Measurements from ENCODE around the gene ST6GALNAC6.

Gene ST6GALNAC6

DNA sequence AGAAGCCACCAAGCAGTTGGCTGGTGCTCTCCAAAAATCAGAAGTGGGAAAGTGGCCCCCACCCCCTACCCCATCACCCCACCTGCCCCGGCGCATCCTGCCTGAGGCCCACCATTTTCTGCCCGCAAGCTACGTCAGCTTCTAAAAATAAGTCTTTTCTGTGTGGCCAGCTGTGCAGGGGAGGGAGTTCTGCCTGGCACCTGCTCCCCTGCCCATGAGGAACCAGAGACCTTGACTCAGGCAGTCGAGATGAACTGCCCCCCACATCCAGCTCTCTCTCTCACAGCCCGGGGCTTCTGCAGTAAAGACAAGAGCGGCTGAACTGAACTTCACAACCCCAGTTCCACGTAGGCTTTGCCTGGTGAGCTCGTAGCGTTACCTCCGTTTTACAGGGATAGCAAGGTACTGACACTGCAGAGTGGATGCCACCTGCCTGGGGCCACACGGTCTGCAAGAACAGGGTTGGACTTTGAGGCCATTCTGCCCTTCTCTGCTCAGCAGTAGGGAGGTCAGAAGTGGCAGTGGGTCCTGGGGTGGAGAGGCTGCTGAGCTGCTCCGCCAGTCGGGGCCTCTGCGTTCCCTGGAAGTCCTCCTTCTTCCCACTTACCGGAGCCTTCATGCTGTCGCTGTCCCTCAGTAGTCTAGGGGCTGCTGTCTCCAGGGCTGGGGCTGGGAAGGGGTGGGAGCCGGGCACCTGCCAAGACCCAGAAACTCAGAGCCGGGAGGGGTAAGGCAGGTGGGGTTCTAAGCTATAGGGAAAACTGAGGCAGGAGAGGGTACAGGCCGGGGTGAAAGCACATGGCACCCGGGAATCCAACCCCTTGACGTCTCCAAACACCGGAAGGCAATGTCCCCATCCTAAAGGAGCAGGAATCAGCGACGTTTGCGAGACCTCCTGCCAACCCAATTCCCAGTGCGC lies 16.7 kb upstream of the ST6GALNAC6 start:
- DNase-seq = peak in 1 of 3 donors; percentile 21

DNA sequence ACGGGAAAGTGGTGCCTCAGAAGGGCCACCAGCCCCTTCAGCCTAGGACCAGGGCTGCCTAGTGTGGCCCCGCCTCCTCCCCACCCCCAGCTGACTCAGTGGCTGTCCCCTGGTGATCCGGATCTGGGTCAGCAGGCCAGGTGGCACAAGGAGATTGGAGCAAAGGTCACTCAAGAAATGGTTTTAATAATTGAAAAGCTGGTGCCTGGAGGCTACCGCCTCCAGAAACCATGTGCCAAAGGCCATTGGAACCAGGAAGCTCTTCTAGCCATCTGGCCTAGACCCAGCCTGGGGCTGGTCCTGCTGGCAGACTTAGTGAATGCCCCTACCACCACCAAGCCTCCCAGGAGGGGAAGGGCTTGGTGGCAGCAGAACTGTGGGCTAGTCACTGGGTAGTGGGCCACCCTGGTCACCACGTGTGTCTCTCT lies 15.9 kb upstream of the ST6GALNAC6 start:
- DNase-seq = peak in 1 of 3 donors; percentile 40

DNA sequence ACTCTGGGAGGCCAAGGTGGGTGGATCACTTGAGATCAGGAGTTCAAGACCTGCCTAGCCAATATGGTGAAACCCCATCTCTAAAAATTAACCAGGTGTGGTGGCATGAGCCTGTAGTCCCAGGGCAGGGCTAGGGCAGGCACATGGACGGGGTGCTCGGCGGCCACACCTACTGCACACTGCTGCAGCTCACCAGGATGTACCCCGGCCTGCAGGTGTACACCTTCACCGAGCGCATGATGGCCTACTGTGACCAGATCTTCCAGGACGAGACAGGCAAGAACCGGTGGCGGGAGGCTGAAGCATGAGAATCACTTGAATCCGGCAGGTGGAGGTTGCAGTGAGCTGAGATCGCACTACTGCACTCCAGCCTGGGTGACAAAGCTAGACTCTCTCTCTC lies 14.3 kb upstream of the ST6GALNAC6 start:
- DNase-seq = no peak

DNA sequence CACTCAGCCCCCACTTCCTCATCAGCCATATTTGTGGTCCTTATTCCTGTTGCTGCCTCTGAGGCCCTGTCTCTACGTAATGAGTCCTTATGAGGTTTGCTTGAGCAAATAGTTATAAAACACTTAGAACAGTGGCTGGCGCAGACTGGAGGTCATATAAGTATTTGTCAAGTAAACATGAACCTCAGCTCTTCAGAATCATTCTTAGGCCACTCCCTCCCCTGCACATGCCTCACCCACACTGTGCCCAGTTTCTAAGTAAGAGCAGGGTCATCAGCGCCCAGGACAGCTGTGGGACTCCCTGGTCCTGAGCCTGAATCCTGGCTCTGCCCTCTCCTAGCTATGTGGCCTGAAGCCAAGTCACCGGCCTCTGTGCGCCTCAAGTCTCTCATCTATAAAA lies 13.5 kb upstream of the ST6GALNAC6 start:
- no peak for DNase-seq

DNA sequence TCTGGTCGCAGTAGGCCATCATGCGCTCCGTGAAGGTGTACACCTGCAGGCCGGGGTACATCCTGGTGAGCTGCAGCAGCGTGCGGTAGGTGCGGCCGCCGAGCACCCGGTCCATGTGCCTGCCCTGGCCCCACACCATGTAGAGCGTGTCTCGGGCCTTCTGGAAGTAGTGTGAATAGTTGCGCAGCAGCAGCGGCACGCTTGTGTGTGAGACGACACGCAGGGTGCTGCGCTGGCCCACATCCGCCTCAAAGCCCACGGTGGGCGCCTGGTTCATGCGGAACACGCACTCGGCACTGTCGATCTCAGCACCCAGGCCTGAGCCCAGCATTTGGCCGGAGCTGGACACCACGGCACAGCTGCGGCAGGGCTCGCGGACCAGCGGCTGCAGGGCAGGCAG lies 12.9 kb upstream of the ST6GALNAC6 start:
- no peak for DNase-seq

DNA sequence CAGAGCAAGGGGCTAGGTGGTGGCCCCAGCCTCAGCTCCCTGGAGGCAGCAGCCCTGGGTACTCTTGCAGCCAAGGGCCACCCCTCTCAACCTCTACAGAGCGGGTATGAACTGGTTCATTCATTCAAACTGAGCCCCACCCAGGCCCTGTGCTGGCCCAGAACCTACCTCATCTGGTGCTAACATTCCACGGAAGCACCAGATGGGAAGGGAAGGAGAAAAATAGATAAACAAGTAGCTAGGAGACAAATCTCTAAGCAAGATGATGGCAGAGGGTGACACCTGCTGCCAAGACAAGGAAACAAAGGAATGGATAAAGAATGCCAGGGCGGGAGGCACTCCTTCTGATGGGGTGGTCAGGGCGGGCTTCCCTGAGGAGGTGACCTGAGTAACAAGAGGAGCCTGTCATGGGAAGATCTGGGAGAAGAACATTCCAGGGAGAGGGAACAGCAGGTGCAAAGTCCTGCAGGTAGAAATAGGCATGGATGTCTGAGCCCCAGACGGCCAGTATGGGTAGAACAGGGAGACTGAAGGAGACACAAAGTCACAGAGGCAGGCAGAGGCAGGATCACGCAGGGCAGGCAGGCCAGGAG lies 11.3 kb upstream of the ST6GALNAC6 start:
- DNase-seq = no peak

DNA sequence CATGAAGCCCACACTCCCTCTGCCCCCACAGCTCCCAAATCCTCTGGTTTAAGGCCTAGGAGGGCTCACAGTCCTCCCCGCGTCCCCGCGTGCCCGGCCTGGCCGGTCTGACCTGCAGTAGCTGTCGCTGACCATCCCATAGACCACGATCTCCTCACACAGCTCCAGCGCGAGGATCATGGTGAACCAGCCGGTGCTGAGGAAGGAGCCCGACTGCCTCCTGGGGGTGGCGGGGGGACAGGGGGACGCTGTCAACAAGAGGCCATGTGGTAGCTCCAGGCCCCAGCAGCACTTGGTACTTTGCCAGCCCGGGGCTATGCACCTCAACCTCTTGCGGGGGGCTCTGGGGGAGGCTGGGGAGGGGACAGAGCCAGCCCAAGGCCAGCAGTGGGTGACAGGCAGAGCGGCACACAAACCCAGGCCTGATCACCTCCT lies 10.5 kb upstream of the ST6GALNAC6 start:
- no peak for DNase-seq

DNA sequence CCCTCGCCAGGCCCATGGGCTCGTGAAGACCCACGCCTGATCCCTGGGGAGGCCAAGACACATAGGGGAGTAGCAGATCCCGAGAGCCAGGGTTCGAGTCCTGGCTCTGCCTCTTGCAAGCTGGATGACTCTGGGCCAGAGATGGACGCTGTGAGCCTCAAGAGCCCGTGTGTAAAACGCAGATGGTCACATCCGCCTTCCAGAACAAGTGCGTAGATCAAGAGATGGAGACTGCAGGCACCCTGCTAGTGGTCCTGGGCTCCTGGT lies 9.2 kb upstream of the ST6GALNAC6 start:
- DNase-seq = no peak

DNA sequence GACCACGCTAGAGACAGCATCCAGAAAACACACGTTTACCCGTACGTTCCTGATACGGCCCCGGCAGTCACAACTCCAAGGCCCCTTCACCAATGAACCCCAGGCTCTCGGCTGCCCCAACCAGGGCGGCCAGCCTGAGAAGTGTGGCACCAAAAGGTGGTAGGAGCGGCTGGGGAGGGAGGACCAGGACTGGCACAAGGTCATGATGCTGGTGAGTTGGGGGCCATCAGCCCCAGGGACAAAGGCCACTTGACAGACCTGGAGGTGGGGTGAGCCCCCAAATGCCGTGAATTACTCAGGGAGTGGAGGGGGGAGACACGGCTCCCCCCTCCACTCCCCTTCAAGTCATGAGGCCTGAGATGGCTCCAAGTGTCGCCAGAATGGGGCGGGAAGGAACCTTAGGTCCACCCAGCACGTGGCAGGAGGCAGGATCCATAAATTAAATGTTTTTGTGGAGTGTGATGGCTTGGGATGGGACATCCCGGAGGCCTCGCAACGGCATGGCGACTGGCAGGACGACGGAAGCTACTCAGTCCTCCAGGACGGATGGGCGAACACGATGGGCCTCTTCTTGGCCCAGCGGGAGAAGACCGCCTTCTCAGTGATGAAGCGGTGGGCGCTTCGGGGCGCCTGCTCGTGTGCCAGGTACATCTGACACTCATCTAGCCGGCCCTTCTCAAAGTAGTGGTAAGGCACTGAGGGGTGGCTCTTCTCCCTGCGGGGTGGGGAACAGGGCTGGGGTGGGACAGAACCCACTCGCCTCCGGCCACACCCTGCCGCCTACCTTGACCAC lies 8.7 kb upstream of the ST6GALNAC6 start:
- DNase-seq = no peak

DNA sequence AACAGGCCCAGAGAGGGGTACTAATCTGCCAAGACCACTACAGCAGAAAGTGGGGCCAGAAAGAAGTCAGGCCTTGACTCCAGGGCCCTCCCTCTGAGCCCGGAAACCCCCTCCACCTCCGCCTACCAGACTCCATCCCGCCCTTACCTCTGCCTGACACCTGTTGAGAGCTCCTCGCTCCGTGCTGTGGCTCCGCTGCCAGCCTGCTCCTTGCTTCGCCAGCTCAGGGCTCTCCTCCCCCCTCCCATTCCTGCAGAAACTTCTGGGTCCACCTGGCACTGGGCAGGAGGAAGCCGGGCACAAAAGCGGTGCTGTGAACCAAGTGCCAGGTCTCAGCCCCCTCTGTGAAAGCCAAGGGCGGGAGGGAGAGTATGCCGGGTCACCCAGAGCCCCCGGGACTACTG lies 6.4 kb upstream of the ST6GALNAC6 start:
- DNase-seq = no peak

DNA sequence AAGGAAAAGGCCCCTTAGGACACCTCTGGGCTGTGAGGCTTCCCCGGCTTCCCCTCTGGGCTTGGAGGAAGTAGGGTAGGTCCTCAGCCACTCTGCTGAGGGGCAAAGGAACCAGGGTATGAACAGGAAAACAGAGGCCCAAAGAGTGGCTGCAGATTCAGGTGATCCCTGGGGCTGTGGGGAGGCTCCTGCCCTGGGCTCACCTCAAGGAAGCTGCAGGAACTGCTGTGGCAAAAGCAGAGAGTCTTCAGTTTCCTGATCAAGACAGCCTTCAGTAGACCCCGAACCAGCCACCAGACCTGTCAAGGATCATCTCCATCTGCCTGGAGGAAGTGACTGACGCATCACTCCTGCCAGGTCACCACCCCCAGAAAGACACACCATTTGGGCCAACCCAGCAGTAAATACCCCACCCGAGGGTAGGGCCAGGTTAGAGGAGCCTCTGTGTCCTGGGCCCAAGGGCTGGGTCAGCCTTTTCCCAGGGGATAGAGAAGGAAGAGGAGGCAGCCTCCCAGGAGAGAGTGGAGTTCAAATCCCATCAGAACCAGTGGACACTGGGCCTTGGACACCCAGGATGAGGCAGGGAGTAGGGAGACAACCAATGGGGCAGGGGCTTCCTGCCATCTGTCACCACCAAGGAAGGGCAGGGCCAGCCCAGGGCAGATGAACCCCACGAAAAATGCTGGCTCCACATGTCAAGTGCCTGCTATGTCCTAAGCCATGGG lies 5.8 kb upstream of the ST6GALNAC6 start:
- DNase-seq = peak; percentile 32 to 52 (median 38)

DNA sequence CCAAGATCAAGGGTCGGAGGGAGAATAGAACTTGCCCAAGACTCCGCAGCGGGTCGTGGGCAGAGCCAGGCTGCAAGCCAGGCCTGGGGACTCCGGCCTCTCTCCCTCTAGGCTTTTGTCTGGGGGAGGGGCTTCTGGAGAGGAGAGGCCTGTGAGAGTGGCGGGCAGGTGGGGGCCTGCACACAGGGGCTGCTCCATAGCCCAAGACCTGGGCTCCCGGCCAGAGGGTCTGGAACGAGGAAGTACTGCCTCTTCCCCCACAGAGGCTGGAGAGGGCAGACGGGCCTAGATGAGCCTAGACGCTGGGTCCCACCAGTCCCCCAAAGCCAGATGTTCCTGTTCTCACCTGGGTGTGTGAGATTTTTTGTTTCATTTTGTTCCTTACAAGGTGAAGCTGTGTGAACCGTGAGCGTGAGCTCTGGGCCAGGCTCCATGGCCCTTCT lies 5.2 kb upstream of the ST6GALNAC6 start:
- peak in 2 of 3 donors; percentile 25 to 46 for DNase-seq

DNA sequence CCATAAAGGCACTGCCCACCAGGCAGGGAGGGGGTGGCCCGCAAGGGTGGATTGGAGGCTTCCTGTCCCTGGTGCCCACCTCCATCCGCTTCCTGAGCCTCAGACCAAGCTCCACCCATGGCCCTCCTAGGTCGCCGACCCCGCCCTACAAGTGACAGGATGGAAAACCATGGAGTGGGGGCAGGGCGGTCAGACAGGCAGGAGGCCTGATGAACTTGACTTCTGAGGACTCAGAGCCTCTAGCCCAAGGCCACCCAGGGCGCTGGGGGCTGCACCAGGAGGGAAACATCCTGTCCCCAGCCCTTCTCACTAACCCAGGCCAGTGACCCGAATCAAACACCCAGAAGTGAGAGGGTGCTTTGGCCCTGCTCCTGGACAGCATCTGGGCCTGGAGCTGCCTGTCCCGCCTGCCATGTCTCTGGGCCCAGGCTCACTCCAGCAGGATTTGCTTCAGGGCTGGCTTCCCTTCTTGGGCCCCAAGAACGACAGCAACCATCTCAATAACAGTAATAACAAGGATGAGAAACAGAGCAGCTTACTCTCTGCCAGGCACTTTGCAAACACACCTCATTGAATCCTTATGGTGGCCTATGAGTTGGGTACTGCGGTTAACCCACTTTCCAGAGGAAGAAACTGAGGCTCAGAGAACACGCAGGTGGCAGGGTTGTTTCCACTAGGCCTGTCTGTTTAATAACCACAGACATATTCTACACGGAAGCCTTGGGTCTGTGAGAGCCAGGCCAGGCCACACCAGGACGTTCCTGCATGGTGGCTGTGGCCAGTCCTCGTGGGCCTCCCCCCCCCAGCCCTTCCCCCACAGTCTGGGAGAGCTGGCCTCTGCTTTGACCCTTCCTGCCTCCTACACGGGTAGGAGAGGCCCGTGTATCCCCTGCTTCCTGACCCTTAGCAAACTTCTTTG lies 4.4 kb upstream of the ST6GALNAC6 start:
- DNase-seq = peak in 1 of 3 donors; percentile 45

DNA sequence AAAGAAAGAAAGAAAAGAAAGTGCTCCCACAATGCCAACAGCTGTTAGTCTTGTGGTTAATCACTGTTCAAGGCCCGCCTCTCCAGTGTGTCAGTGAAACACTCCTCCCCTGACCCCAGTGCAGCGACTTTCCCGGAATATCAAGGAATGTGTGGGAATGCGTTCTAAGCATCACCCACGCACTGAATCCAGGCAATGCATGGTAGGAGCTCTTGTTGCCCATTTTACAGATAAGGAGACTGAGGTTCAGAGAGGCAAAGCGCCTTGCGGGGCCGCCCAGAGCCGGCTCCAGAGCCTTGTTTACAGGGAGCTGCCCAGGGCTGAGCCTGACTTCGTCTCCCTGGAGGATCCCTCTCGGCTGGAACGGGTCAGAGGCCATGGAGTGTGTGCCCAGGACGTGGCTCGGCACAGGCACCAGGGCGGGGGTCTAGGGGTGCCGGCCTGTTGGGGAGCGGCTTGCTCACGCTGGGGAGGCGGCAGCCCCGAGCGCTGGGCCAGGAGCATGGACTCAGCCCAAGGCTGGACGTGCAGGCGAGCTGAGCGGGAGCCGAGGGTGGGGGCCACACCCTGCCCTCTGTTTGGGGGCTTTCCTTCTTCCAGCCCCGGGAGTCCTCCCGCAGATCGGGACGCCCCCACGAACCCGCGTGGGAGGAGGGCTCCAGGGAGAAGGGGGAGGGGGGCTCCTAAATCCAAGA lies 823 bp downstream of the ST6GALNAC6 start:
- DNase-seq = peak; percentile 61 to 80 (median 65)

DNA sequence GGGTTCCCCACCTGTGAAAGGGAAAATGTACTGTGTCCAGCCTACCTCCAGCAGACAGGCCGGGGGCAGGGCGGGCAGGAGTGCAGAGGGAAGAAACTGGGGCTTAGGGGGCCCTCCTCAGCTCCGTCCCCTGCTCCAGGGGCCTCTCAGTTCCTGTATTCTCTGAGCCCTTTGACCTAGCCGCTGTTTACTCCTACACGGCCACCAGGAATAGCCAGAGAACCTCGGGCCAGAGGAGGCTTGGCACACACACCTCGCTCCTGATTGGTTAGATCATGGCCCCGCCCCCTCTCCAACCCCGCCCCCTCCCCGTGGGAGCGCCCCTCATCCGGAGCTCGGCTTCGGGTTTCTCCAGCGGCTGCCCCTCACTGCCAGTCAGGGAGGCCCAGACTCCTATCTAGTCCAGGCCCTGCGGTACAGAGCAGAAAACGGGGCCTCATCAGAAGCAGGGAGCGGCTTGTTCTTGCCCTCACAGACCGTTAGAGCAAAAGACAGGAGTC lies 2.2 kb downstream of the ST6GALNAC6 start:
- DNase-seq = peak; percentile 77 to 88 (median 82)

DNA sequence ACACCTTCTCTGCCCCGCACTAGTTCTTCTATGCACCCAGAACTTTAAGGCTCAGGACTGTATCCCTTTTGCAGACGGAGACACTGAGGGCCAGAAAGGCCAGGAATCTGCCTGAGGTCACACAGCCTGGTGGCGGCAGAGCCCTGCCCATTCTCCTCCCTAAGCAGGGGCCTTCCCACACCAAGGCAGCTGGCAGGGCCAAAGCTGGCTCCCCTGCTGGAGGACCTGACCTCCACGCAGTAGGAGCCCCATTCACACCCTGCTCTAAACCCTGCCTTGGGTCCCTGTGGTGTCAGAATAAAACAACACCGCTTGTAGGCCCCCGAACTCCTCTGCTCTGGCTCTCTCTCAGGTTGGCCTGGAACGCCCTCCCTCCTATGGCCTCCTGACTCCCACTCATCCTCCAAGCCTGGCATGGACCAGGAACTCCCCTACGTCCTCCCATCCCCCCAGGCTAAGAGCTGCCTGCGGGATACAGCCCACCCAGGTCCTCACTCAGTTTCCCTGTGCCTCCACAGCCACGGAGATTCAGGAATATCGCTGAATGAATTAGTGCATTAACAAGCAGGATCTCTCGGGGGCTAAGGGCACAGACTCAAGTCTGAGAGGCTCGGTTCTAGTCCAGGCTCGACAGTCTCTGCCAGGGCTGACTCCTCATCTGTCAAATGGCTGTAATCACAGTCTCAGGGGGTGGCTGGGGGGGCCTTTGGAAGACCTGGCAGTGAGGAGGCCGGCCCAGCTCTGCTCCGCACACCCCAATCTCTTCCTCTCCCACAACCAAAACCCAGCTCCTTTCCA lies 2.8 kb downstream of the ST6GALNAC6 start:
- no peak for DNase-seq

DNA sequence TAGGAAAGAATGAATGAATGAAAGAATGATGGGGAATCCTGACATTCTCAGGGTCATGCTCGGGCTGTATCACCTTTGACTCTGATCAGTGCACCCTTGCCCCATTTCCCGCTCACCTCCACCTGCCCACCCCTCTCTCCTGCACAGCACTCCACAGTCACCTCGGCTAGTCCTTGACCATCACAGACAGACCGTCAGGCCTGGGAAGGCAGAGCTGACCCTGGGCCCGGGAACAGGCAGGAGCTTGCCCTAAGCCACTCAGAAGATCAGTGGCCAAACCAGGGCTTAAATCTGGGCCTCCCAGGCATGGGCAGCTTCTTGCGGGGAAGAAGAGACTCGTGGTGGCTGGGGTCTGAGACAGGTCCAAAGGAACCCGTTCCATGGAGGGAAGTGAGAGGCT lies 3.6 kb downstream of the ST6GALNAC6 start:
- DNase-seq = no peak

DNA sequence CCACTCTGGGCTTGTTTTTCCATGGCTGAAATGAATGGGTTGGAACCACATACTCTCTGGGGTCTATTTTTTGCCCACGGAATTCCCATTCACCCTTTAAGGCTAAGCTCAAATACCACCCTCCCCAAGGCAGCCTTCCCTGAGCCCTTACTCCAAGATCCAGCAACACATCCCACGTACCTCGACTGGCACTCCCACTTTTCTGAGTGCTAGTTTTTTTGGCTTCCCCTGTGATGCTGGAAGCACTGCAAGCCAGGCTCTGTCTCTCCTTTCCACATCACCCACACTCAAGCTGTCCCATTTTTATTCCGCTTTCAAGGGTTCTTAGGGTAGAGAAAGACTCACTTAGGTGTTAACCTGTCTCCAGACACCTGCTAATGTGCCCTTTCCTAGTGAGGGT lies 6.0 kb downstream of the ST6GALNAC6 start:
- no peak for DNase-seq

DNA sequence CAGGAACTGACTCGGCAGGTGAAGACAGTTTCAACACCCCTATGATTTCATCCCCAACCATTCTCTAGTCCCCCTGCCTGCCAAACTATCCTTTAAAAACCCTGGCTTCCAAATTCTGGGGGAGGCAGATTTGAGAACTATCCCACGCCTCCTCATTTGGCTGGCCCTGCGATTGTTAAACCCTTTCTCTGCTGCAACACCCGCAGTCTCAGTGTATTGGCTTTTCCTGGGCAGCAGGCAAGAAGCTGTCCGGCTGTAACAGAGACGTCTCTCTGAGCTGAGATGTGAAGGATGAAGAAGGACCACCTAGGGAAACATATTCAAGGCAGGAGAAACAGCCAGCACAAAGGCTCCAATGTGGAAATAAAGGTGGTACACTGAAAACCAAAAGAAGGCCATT lies 6.6 kb downstream of the ST6GALNAC6 start:
- no peak for DNase-seq

DNA sequence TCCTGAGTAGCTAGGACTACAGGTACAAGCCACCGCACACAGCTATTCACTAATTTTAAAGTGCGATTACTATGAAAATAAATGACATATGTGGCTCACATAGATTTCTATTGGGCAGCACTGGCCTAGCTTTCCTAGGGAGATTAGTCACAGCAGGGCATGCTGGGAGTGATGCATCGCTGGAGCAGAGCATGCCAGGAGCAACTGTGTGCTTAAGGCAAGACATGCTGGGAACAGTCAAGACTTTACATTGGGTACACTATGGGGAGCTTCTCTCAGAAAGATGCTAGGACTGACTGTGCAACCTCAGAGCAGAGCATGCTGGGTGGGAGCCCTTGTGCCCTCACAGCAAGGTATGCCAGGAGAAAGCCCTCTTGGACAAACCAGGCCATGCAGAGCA lies 9.3 kb downstream of the ST6GALNAC6 start:
- DNase-seq = no peak

Data from suppressor macrophage treated with lipopolysaccharide for 1 hour (primary cell).